Activated T-cell treated with anti-CD3 and anti-CD28 coated beads, Interleukin-2, amount 50 U/mL, for 72 hours (primary cell): ENCODE measurements around the gene EPHA2. TPM values are rescaled to one million over a fixed set of nuclear protein-coding genes. Genes with fewer than 3 reads are reported as not detected.

Experiments used
- ATAC-seq, 2 donors: fragments of 150-1000 bp; cut with Tn5 transposase; replicated peaks in 1 of 2; 2 replicates each; pipeline ENCODE4 v1.10.0; 2021; ENCODE audit warnings: moderate library complexity in 2 of 2, mild to moderate bottlenecking in 1 of 2
- DNase-seq, 2 donors: peaks; one replicate each; pipeline ENCODE4 v3.0.0; 2021 to 2022; ENCODE audit warnings: mixed read lengths in 1 of 2
- H3K27ac Mint-ChIP-seq: one replicate; pipeline ENCODE4 v1.8.0; 2022; ENCODE audit warnings: mild to moderate bottlenecking, moderate library complexity, mixed read lengths
- H3K27me3 Mint-ChIP-seq: one replicate; pipeline ENCODE4 v1.8.0; 2022; ENCODE audit warnings: low read depth, mixed read lengths
- H3K36me3 Mint-ChIP-seq, 2 donors: one replicate each; pipeline ENCODE4 v1.8.0; 2022; ENCODE audit warnings: mixed read lengths in 2 of 2, mild to moderate bottlenecking in 1 of 2; ENCODE audit not compliant: insufficient read depth in 2 of 2
- H3K4me1 Mint-ChIP-seq: one replicate; pipeline ENCODE4 v1.8.0; 2022; ENCODE audit warnings: low read depth, mixed read lengths
- H3K4me3 Mint-ChIP-seq, 2 donors: one replicate each; pipeline ENCODE4 v1.8.0; 2022; ENCODE audit warnings: mild to moderate bottlenecking in 2 of 2, mixed read lengths in 2 of 2, moderate library complexity in 2 of 2
- H3K9me3 Mint-ChIP-seq, 2 donors: one replicate each; pipeline ENCODE4 v1.8.0; 2022; ENCODE audit warnings: mixed read lengths in 2 of 2
- total RNA-seq, 2 donors: library from RNA; stranded (reverse); gene quantifications; one replicate each; pipeline ENCODE4 v1.2.3, GENCODE V29; 2022

EPHA2 gene
- total RNA-seq, 2 donors from 2014 or later: 0.43 TPM; not detected in 1

- H3K4me1 Mint-ChIP-seq: peaks cover 5% of the 10 kb centered on the region
- H3K27ac Mint-ChIP-seq: no peak overlapping the region
- ATAC-seq (no peak), DNase-seq (no peak)
- H3K36me3 Mint-ChIP-seq: no peaks in the 10 kb centered on the region
- no peak overlapping the region for H3K4me3 Mint-ChIP-seq
- no peaks in the 10 kb centered on the region for H3K27me3 Mint-ChIP-seq
- H3K9me3 Mint-ChIP-seq: no peaks in the 10 kb centered on the region
Measured at GRCh38 chr1:16146279-16147155, 9.4 kb downstream of the EPHA2 start.

- ATAC-seq: no peak
- H3K27me3 Mint-ChIP-seq: no peaks in the 10 kb centered on the region
- H3K36me3 Mint-ChIP-seq: no peaks in the 10 kb centered on the region
- DNase-seq: no peak
- H3K4me3 Mint-ChIP-seq: no peak overlapping the region
- H3K4me1 Mint-ChIP-seq: peaks cover 13% of the 10 kb centered on the region
- no peaks in the 10 kb centered on the region for H3K9me3 Mint-ChIP-seq
- no peak overlapping the region for H3K27ac Mint-ChIP-seq
Measured at GRCh38 chr1:16145662-16146278, 10.1 kb downstream of the EPHA2 start.

- Mint-ChIP-seq H3K36me3 (no peaks in the 10 kb centered on the region), H3K27ac (no peak overlapping the region), H3K4me3 (no peak overlapping the region), H3K9me3 (no peaks in the 10 kb centered on the region), H3K27me3 (no peaks in the 10 kb centered on the region), H3K4me1 (peaks cover 19% of the 10 kb centered on the region)
- ATAC-seq (no peak), DNase-seq (no peak)
Measured at GRCh38 chr1:16145030-16145661, 10.7 kb downstream of the EPHA2 start.

- no peak overlapping the region for H3K27ac Mint-ChIP-seq
- H3K9me3 Mint-ChIP-seq: no peaks in the 10 kb centered on the region
- no peak for DNase-seq
- H3K4me3 Mint-ChIP-seq: no peak overlapping the region
- ATAC-seq: no peak
- no peaks in the 10 kb centered on the region for H3K27me3 Mint-ChIP-seq
- no peaks in the 10 kb centered on the region for H3K36me3 Mint-ChIP-seq
- H3K4me1 Mint-ChIP-seq: peaks cover 26% of the 10 kb centered on the region
Measured at GRCh38 chr1:16144325-16145029, 11.4 kb downstream of the EPHA2 start.

GRCh38 chr1:16143566-16144324 is 12.1 kb downstream of the EPHA2 start:
- no peaks in the 10 kb centered on the region for H3K9me3 Mint-ChIP-seq
- DNase-seq (no peak), ATAC-seq (no peak)
- peaks cover 29% of the 10 kb centered on the region for H3K4me1 Mint-ChIP-seq
- no peaks in the 10 kb centered on the region for H3K36me3 Mint-ChIP-seq
- no peaks in the 10 kb centered on the region for H3K27me3 Mint-ChIP-seq
- no peak overlapping the region for H3K27ac Mint-ChIP-seq
- H3K4me3 Mint-ChIP-seq: no peak overlapping the region

GRCh38 chr1:16143005-16143565 is 12.8 kb downstream of the EPHA2 start:
- H3K4me3 Mint-ChIP-seq: no peak overlapping the region
- no peaks in the 10 kb centered on the region for H3K36me3 Mint-ChIP-seq
- no peaks in the 10 kb centered on the region for H3K9me3 Mint-ChIP-seq
- DNase-seq (no peak), ATAC-seq (no peak)
- no peak overlapping the region for H3K27ac Mint-ChIP-seq
- H3K4me1 Mint-ChIP-seq: peaks cover 29% of the 10 kb centered on the region
- H3K27me3 Mint-ChIP-seq: no peaks in the 10 kb centered on the region

GRCh38 chr1:16142383-16142995 is 13.4 kb downstream of the EPHA2 start:
- Mint-ChIP-seq H3K27ac (no peak overlapping the region), H3K27me3 (no peaks in the 10 kb centered on the region), H3K4me1 (peaks cover 29% of the 10 kb centered on the region), H3K4me3 (no peak overlapping the region), H3K36me3 (no peaks in the 10 kb centered on the region), H3K9me3 (no peaks in the 10 kb centered on the region)
- no peak for DNase-seq
- no peak for ATAC-seq

GRCh38 chr1:16141573-16142336 is 14.1 kb downstream of the EPHA2 start:
- Mint-ChIP-seq H3K36me3 (no peaks in the 10 kb centered on the region), H3K9me3 (no peaks in the 10 kb centered on the region), H3K27ac (no peak overlapping the region), H3K27me3 (no peaks in the 10 kb centered on the region), H3K4me3 (no peak overlapping the region), H3K4me1 (peaks cover 29% of the 10 kb centered on the region)
- ATAC-seq (no peak), DNase-seq (no peak)

GRCh38 chr1:16140068-16140596 is 15.7 kb downstream of the EPHA2 start:
- ATAC-seq: peak in 1 of 2 donors; percentile 8
- no peaks in the 10 kb centered on the region for H3K9me3 Mint-ChIP-seq

GRCh38 chr1:16139473-16139962 is 16.4 kb downstream of the EPHA2 start:
- Mint-ChIP-seq H3K4me1 (peaks cover 27% of the 10 kb centered on the region), H3K9me3 (no peaks in the 10 kb centered on the region), H3K36me3 (no peaks in the 10 kb centered on the region), H3K27ac (no peak overlapping the region), H3K27me3 (no peaks in the 10 kb centered on the region), H3K4me3 (no peak overlapping the region)
- DNase-seq (peak; percentile 15 to 19), ATAC-seq (peak; percentile 64 to 66)

More at GRCh38 chr1:16140068-16140596, 15.7 kb downstream of the EPHA2 start:
- DNase-seq: no peak
- no peak overlapping the region for H3K4me3 Mint-ChIP-seq
- peaks cover 29% of the 10 kb centered on the region for H3K4me1 Mint-ChIP-seq
- no peaks in the 10 kb centered on the region for H3K27me3 Mint-ChIP-seq
- H3K36me3 Mint-ChIP-seq: no peaks in the 10 kb centered on the region
- H3K27ac Mint-ChIP-seq: no peak overlapping the region

GRCh38 chr1:16138772-16139221 is 17.1 kb downstream of the EPHA2 start:
- ATAC-seq: no peak
- no peak overlapping the region for H3K27ac Mint-ChIP-seq
- H3K4me1 Mint-ChIP-seq: peaks cover 25% of the 10 kb centered on the region
- H3K27me3 Mint-ChIP-seq: no peaks in the 10 kb centered on the region
- no peak overlapping the region for H3K4me3 Mint-ChIP-seq
- DNase-seq: no peak
- H3K36me3 Mint-ChIP-seq: no peaks in the 10 kb centered on the region
- no peaks in the 10 kb centered on the region for H3K9me3 Mint-ChIP-seq
